GM18502 (cell line): ENCODE data around the gene ZNF618.

ENCODE experiments used
- ATAC-seq: cut with Tn5 transposase; IDR thresholded peaks from one replicate; pipeline ENCODE4 v1.9.1; 2021; ENCODE audit warnings: mild to moderate bottlenecking; ENCODE audit not compliant: unreplicated experiment, poor library complexity

Gene ZNF618

DNA sequence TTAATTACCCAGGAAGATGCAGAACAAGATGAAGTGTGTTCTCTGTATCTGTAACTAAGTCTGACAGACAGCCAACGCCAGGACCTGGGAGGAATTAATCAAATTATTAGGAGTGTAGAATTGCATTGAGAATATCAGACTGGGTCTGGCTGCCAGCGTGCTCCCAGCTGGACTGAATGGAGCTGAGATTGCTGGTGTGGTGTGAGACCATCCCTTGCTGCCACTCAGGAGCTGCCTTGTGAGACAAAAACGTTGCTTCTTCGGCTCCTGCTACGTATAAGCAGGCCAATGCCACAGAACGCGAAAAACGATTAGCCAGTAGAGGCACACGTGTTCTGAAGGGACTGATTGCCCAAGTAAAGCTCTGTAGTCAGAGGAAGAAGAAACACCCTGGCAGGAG, 135.2 kb downstream of the ZNF618 start:
- no peak for ATAC-seq

DNA sequence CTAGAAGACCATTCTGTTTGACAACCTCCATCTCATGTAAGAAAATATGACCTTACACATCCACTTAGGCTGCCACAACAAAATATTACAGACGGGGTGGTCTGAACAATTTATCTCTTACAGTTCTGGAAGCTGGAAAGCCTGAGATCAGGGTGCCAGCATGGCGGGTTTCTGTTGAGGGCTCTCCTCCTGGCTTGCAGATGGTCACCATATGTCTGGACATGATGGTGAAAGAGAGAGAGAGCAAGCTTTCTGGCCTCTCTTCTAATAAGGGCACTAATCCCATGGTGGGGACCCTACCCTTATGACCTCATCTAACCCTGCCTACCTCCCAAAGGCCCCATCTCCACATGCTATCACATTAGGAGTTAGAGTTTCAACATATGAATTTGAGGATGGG, 136.0 kb downstream of the ZNF618 start:
- no peak for ATAC-seq

- ATAC-seq, result no peak
Measured at GRCh38 chr9:114014044-114014443, 137.9 kb downstream of the ZNF618 start.

GRCh38 chr9:114015607-114016006, 139.5 kb downstream of the ZNF618 start:
- no peak for ATAC-seq

GRCh38 chr9:114016101-114016500, 140.0 kb downstream of the ZNF618 start:
- ATAC-seq, result no peak

DNA sequence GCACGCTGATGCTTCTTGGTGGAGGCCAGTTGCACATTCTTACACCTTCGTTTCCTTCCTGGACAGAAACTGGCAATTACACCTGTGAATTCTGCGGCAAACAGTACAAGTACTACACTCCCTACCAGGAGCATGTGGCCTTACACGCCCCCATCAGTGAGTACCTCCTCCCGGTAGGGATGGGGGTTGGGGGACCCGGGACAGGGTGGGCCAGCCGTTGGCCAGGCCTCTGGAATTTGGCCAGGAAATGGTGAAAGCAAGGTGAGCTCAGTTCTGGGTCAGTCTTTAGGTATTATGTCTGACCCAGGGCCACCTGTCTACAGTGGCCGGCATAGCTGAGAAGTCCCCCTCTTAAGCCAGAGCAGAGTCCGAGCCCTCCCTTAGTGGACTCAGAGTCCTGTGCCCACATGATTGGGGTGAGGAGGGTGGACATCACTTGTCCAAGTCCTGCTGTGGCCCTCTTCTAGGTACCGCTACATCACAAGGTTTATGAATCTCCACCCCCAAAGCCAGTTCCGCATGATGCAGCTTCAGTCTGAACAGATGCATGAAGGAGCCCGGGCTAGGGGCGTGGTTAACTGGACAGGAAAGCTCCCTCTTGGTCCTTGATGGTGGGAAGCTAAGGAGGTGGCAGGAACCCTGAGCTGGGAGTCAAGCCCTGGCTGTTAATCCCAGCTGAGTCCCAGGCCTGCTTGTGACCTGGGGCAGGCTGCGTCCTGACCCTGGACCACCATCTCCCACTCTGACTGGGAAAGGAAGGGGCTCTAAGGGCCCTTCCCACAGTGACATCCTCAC, 140.7 kb downstream of the ZNF618 start:
- ATAC-seq, result no peak

- ATAC-seq, result no peak
Measured at GRCh38 chr9:114017741-114018715, 141.9 kb downstream of the ZNF618 start.

DNA sequence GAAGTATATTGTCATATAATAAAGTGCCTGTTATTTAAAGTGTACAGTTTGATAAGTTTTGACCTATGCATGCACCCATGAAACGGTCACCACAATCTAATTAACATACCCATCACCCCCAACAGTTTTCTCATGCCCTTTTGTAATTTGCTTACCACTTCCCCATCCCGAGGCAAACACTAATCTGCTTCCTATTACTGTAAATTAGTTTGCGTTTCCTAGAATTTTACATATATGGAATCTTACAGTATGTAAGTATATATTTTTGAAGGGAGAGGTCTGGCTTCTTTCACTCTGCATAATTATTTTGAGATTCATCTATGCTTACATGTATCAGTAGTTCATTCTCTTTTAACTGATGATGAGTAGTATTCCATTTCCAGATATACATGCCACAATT, 145.5 kb downstream of the ZNF618 start:
- ATAC-seq, result no peak

DNA sequence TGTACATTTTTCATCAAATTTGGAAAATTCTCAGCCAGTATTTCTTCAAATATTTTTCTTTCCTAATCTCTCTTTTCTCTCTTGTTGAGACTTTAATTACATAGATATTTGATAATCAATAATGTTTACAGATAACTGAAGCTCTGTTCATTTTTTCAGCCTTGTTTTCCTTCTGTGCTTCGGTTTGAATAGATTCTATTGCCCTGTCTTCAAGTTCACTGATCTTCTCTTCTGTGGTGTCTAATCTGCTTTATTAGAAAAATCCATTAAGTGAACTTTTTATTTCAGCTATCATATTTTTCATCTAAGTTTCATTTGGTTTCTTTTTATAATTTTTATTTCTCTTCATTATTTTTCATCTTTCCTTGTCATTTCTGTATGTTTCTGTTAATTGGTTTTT, 147.9 kb downstream of the ZNF618 start:
- no peak for ATAC-seq

- ATAC-seq, result no peak
Measured at GRCh38 chr9:114025196-114025753, 149.2 kb downstream of the ZNF618 start.

GRCh38 chr9:114025760-114026159, 149.7 kb downstream of the ZNF618 start:
- ATAC-seq, result no peak

GRCh38 chr9:114026335-114026734, 150.2 kb downstream of the ZNF618 start:
- ATAC-seq, result no peak

- no peak for ATAC-seq
Measured at GRCh38 chr9:114027159-114027862, 151.2 kb downstream of the ZNF618 start.

DNA sequence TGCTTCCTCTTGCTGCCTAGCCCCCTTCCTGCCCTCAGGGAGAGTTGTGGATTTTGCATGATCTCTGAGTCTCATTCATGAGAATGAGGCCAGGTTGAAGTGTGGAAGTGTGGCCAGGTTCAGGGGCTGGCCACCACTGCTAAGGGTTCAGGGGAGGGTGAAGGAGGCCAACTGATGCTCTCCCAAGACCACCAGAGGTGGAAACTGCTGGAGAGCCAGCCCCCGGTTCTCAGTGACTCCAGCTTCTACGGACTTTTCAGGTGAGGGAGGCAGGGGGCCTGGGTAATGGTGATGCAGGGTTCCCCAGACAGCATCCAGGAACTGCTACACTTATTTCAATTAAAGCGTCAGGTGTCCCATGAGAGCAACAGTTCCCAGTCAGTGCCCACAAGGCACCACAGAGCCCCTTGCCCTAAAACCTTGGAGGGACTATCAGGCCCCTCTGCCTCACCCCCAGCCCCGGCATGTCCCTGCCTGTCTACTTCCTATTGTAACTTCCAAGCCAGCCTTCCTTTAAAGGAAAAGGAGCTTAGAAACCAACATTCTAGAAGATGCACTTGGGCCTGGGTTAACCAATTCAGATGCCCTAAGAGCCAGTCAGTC, 151.9 kb downstream of the ZNF618 start:
- no peak for ATAC-seq

DNA sequence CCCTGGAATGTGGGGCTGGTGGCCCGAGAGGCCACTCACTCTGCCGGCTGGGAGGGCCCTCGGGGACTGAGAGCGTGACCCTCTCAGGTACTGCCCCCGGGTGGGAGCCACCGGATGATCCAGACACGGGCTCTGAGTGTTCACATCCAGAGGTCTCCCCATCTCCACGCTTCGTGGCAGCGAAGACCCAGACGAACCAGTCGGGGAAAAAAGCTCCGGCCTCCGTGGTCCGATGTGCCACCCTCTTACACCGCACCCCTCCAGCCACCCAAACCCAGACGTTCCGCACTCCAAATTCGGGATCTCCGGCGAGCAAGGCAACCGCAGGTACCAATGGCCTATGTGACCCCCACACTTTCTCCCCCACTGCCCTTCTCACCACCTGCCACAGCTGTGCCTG, 152.5 kb downstream of the ZNF618 start:
- ATAC-seq, result no peak

- ATAC-seq, result no peak
Measured at GRCh38 chr9:114029311-114030170, 153.4 kb downstream of the ZNF618 start.

DNA sequence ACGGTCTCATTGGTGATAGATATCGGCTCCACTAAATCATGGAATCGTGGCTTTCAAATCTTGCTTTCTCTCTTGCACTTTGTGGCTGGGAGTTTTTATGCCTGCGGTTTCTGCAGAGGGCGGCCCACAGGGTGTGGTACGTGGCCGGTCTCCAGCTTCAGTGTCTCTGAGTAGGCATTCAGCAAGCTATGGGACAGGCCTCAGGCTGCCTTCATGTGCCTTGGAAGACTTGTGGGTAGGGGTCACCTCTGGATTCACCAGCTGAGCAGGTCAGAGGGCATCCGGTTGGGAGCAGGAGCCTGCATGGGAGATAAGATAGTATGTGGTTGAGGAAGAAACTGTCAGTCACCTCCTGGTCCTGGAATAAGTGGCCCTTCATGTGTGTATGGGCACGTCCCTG, 154.3 kb downstream of the ZNF618 start:
- no peak for ATAC-seq

GRCh38 chr9:114031037-114031630, 155.0 kb downstream of the ZNF618 start:
- ATAC-seq, result no peak
